H1 (cell line): ENCODE measurements around the gene MRPL11. TPM values are rescaled to one million over a fixed set of nuclear protein-coding genes. Genes with fewer than 3 reads are reported as not detected.

Experiments used
- CBX5 ChIP-seq: fragments of 300-800, 300-1000 bp; sonication (generic); IDR thresholded peaks from 2 replicates; pipeline ENCODE4 v1.7.1; 2016; ENCODE audit warnings: antibody characterized with exemption, low read length, low read depth
- CHD1 ChIP-seq: IDR thresholded peaks from 2 replicates; pipeline ENCODE4 v1.6.1; 2012; ENCODE audit warnings: low read depth, low read length, improper control_type of control experiment
- CHD7 ChIP-seq: fragments of 300-600 bp; sonication (generic); IDR thresholded peaks from 2 replicates; pipeline ENCODE4 v1.7.1; 2012; ENCODE audit warnings: low read length, moderate library complexity, mild to moderate bottlenecking, inconsistent platforms; ENCODE audit not compliant: insufficient replicate concordance
- CREB1 ChIP-seq: IDR thresholded peaks from 2 replicates; pipeline ENCODE4 v1.6.1; 2012; ENCODE audit warnings: inconsistent platforms
- CTBP2 ChIP-seq: IDR thresholded peaks from 2 replicates; pipeline ENCODE4 v1.7.0; 2011; ENCODE audit warnings: borderline replicate concordance, mild to moderate bottlenecking, moderate library complexity, mixed read lengths, low read length; ENCODE audit not compliant: insufficient read depth, insufficient read length
- HDAC2 ChIP-seq, 2 experiments: fragments of 300-600 bp in 1 of 2; sonication (generic) in 1 of 2; IDR thresholded peaks; 2 replicates each; pipeline ENCODE4 v1.6.1; 2011 to 2012; ENCODE audit warnings: low read depth in 2 of 2, low read length in 2 of 2, mild to moderate bottlenecking in 2 of 2, moderate library complexity in 2 of 2, borderline replicate concordance in 1 of 2, inconsistent platforms in 1 of 2
- RBBP5 ChIP-seq: IDR thresholded peaks from 2 replicates; pipeline ENCODE4 v1.7.1; 2012; ENCODE audit warnings: low read depth, mild to moderate bottlenecking, inconsistent platforms, low read length, moderate library complexity, borderline replicate concordance
- TAF7 ChIP-seq: optimal IDR thresholded peaks from 2 replicates; pipeline ENCODE3; 2011; ENCODE audit warnings: low read depth, mild to moderate bottlenecking, inconsistent platforms, low read length, moderate library complexity, borderline replicate concordance
- TEAD4 ChIP-seq: IDR thresholded peaks from 2 replicates; pipeline ENCODE4 v1.6.1; 2012; ENCODE audit warnings: low read depth, low read length, inconsistent platforms, mixed read lengths
- polyA plus RNA-seq, 7 experiments: library from polyadenylated mRNA; depleted of rRNA in 3 of 7; stranded (reverse) in 5 of 7; unstranded in 2 of 7; fragments of >200 nt in 5 of 7; fragments of 200-250 nt in 2 of 7; gene quantifications; 1 replicate in 5 of 7; 2 replicates in 1 of 7; 4 replicates in 1 of 7; pipeline versions ENCODE4 v1.2.1 to v1.2.3, GENCODE V29; 2011 to 2013; ENCODE audit warnings: missing spikeins in 2 of 7, mixed read lengths in 2 of 7
- total RNA-seq: library from RNA; stranded (reverse); fragmentation: NEBNext Ultra II Directional; extraction: Animal tissue kit (Norgen Biotek cat#: 25700); gene quantifications from 2 replicates; pipeline ENCODE4 v1.2.1, GENCODE V29; 2021

The MRPL11 gene
- total and polyA plus RNA-seq, 2 of the 8 experiments (the other 6 are each of a cell fraction or from before 2014, with no cell fraction given), result 105 to 141 TPM

- TF ChIP-seq CHD7 (no peak), TEAD4 (no peak), CREB1 (no peak), HDAC2 (IDR thresholded peaks at IDR 0.05; ENCODE audit: borderline replicate concordance in 1 of 2, low read depth in 2 of 2, low read length in 2 of 2) (no peak), CTBP2 (no peak), TAF7 (no peak), CBX5 (no peak), CHD1 (no peak), RBBP5 (no peak)
Observed at GRCh38 chr11:66454828-66455227, 16.2 kb upstream of the MRPL11 start (continued).
